Parathyroid adenoma (tissue), 2 donors: ENCODE results near the gene AUP1.

Source experiments
- H2AFZ ChIP-seq: fragments of 300-600 bp; sonication (generic); one replicate; pipeline ENCODE4 v1.7.0; 2017; ENCODE audit warnings: antibody characterized with exemption, mild to moderate bottlenecking
- H3K27ac ChIP-seq: fragments of 300-600 bp; sonication (generic); one replicate; pipeline ENCODE4 v1.7.0; 2017
- H3K27me3 ChIP-seq: fragments of 300-600 bp; sonication (generic); one replicate; pipeline ENCODE4 v1.7.0; 2017; ENCODE audit warnings: low read length; ENCODE audit not compliant: control insufficient read depth, insufficient read depth
- H3K36me3 ChIP-seq: fragments of 300-600 bp; sonication (generic); one replicate; pipeline ENCODE4 v1.7.0; 2017; ENCODE audit warnings: low read length; ENCODE audit not compliant: control insufficient read depth, insufficient read depth
- H3K4me1 ChIP-seq: fragments of 300-600 bp; sonication (generic); one replicate; pipeline ENCODE4 v1.7.0; 2017; ENCODE audit warnings: control low read depth
- H3K4me2 ChIP-seq: fragments of 300-600 bp; sonication (generic); one replicate; pipeline ENCODE4 v1.7.0; 2017; ENCODE audit warnings: low read length
- H3K4me3 ChIP-seq: fragments of 300-600 bp; sonication (generic); one replicate; pipeline ENCODE4 v1.7.0; 2017; ENCODE audit warnings: low read depth, low read length
- H3K79me2 ChIP-seq: fragments of 300-600 bp; sonication (generic); one replicate; pipeline ENCODE4 v1.7.0; 2017; ENCODE audit warnings: control low read depth
- H3K9ac ChIP-seq: fragments of 300-600 bp; sonication (generic); one replicate; pipeline ENCODE4 v1.7.0; 2017; ENCODE audit warnings: mild to moderate bottlenecking
- H3K9me3 ChIP-seq: fragments of 300-600 bp; sonication (generic); one replicate; pipeline ENCODE4 v1.7.0; 2017; ENCODE audit warnings: low read length; ENCODE audit not compliant: control insufficient read depth
- CTCF ChIP-seq: fragments of 300-600 bp; sonication (generic); IDR thresholded peaks from one replicate; pipeline ENCODE4 v1.7.0; 2017; ENCODE audit warnings: antibody characterized with exemption, mild to moderate bottlenecking
- donor health status: primary hyperparathyroidism.

AUP1 gene

GRCh38 chr2:74532222-74532621 is 2.7 kb upstream of the AUP1 start:
- Histone ChIP-seq H3K27me3 (no peaks in the 10 kb centered on the region), H3K9me3 (no peaks in the 10 kb centered on the region), H3K9ac (no peak overlapping the region), H3K36me3 (no peaks in the 10 kb centered on the region), H2AFZ (no peak overlapping the region), H3K4me3 (no peak overlapping the region), H3K27ac (no peak overlapping the region), H3K79me2 (peaks cover 7% of the 10 kb centered on the region), H3K4me2 (no peak overlapping the region), H3K4me1 (peaks cover 5% of the 10 kb centered on the region)
- peak; percentile 27 for TF ChIP-seq CTCF

- no peaks in the 10 kb centered on the region for H3K27me3 ChIP-seq
- H3K9ac ChIP-seq, result no peak overlapping the region
- H3K79me2 ChIP-seq, result peaks cover 7% of the 10 kb centered on the region
- H2AFZ ChIP-seq, result no peak overlapping the region
- H3K4me3 ChIP-seq, result no peak overlapping the region
- H3K4me1 ChIP-seq, result peaks cover 5% of the 10 kb centered on the region
- no peak overlapping the region for H3K27ac ChIP-seq
- no peak for TF ChIP-seq CTCF
- H3K4me2 ChIP-seq, result no peak overlapping the region
- no peaks in the 10 kb centered on the region for H3K9me3 ChIP-seq
- H3K36me3 ChIP-seq, result no peaks in the 10 kb centered on the region
Observed at GRCh38 chr2:74531666-74532065, 2.2 kb upstream of the AUP1 start.

DNA sequence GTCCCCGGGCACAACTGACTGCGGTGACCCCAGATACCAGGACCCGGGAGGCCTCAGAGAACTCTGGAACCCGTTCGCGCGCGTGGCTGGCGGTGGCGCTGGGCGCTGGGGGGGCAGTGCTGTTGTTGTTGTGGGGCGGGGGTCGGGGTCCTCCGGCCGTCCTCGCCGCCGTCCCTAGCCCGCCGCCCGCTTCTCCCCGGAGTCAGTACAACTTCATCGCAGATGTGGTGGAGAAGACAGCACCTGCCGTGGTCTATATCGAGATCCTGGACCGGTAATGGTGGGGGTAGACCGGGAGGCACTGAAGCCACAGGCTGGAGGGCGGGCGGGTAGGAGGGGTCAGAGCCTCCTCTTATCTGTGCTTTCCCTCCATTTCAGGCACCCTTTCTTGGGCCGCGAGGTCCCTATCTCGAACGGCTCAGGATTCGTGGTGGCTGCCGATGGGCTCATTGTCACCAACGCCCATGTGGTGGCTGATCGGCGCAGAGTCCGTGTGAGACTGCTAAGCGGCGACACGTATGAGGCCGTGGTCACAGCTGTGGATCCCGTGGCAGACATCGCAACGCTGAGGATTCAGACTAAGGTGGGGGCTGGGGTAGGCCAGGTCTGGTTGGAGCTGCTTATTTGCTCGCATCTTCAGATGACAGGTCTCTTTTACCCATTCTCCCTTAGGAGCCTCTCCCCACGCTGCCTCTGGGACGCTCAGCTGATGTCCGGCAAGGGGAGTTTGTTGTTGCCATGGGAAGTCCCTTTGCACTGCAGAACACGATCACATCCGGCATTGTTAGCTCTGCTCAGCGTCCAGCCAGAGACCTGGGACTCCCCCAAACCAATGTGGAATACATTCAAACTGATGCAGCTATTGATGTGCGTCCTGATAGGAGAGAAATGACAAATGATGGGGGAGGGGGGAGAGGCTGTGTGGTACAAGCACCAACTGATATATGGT is 1.0 kb upstream of the AUP1 start:
- H3K4me2 ChIP-seq, result peak overlapping the region; percentile 85
- peaks cover 5% of the 10 kb centered on the region for H3K4me1 ChIP-seq
- H3K9me3 ChIP-seq, result no peaks in the 10 kb centered on the region
- no peaks in the 10 kb centered on the region for H3K36me3 ChIP-seq
- peak overlapping the region; percentile 83 for H3K4me3 ChIP-seq
- peaks cover 7% of the 10 kb centered on the region for H3K79me2 ChIP-seq
- H3K27me3 ChIP-seq, result no peaks in the 10 kb centered on the region
- peak overlapping the region; percentile 82 for H3K27ac ChIP-seq
- H3K9ac ChIP-seq, result no peak overlapping the region
- no peak for TF ChIP-seq CTCF
- H2AFZ ChIP-seq, result peak overlapping the region; percentile 95

GRCh38 chr2:74528600-74529356 is 728 bp downstream of the AUP1 start:
- H3K27ac ChIP-seq, result peak overlapping the region; percentile 82
- H3K79me2 ChIP-seq, result peaks cover 7% of the 10 kb centered on the region
- H3K4me3 ChIP-seq, result peak overlapping the region; percentile 83
- no peaks in the 10 kb centered on the region for H3K9me3 ChIP-seq
- peak overlapping the region; percentile 78 for H3K9ac ChIP-seq
- H3K36me3 ChIP-seq, result no peaks in the 10 kb centered on the region
- peak overlapping the region; percentile 100 for H3K4me2 ChIP-seq
- no peaks in the 10 kb centered on the region for H3K27me3 ChIP-seq
- H2AFZ ChIP-seq, result peak overlapping the region; percentile 97
- no peak for TF ChIP-seq CTCF
- peaks cover 5% of the 10 kb centered on the region for H3K4me1 ChIP-seq
